GM12878 (cell line): ENCODE results near the gene DNAJB4.

Source experiments
- CREM ChIP-seq: IDR thresholded peaks from 2 replicates; pipeline ENCODE4 v1.6.1; 2014; ENCODE audit warnings: antibody characterized with exemption, low read depth
- ESRRA ChIP-seq: IDR thresholded peaks from 2 replicates; pipeline ENCODE4 v1.6.1; 2012; ENCODE audit warnings: mild to moderate bottlenecking, low read length, improper control_type of control experiment
- ETV6 ChIP-seq, 2 experiments: fragments of 450-650 bp in 1 of 2; IDR thresholded peaks in 1 of 2; conservative IDR thresholded peaks in 1 of 2; 2 replicates each; pipeline ENCODE4 v1.6.1; 2014; ENCODE audit warnings: antibody characterized with exemption in 1 of 2, borderline replicate concordance in 1 of 2, low read depth in 1 of 2, mild to moderate bottlenecking in 1 of 2, moderate library complexity in 1 of 2
- FOXM1 ChIP-seq: IDR thresholded peaks from 2 replicates; pipeline ENCODE4 v1.6.1; 2012; ENCODE audit warnings: low read depth, mild to moderate bottlenecking, inconsistent platforms, low read length, moderate library complexity
- IKZF2 ChIP-seq, 2 experiments: fragments of 450-650 bp; IDR thresholded peaks; 2 replicates each; pipeline ENCODE4 v1.6.1; 2017; ENCODE audit warnings: mild to moderate bottlenecking in 2 of 2, moderate library complexity in 2 of 2
- RB1 ChIP-seq: fragments of 450-650 bp; formaldehyde crosslinking; IDR thresholded peaks from 2 replicates; pipeline ENCODE4 v1.6.1; 2017; ENCODE audit warnings: mild to moderate bottlenecking, borderline replicate concordance
- SIN3A ChIP-seq: IDR thresholded peaks from 2 replicates; pipeline ENCODE4 v1.6.1; 2012; ENCODE audit warnings: low read depth, low read length, improper control_type of control experiment
- STAT1 ChIP-seq: fragments of 450-650 bp; conservative IDR thresholded peaks from 2 replicates; pipeline ENCODE4 v1.6.1; 2014; ENCODE audit warnings: antibody characterized with exemption, mild to moderate bottlenecking
- SUPT20H ChIP-seq: IDR thresholded peaks from 2 replicates; pipeline ENCODE4 v1.6.1; 2011; ENCODE audit warnings: low read depth, mild to moderate bottlenecking, low read length, moderate library complexity, borderline replicate concordance; ENCODE audit not compliant: control insufficient read depth
- YY1 ChIP-seq: IDR thresholded peaks from 2 replicates; pipeline ENCODE4 v1.6.1; 2011; ENCODE audit warnings: low read depth, mild to moderate bottlenecking, low read length
- ZNF24 ChIP-seq: fragments of 450-650 bp; IDR thresholded peaks from 2 replicates; pipeline ENCODE4 v1.6.1; 2017; ENCODE audit warnings: antibody characterized with exemption, mild to moderate bottlenecking
- TF ChIP-seq, protein P1 (sequence below): IDR thresholded peaks from 2 replicates; pipeline ENCODE4 v1.6.1; 2012; ENCODE audit warnings: low read depth, low read length, improper control_type of control experiment
- TF ChIP-seq, protein P2 (sequence below), 3 experiments: IDR thresholded peaks in 2 of 3; conservative IDR thresholded peaks in 1 of 3; 2 replicates each; pipeline ENCODE4 v1.5.1; 2011; ENCODE audit warnings: low read depth in 3 of 3, low read length in 3 of 3, mild to moderate bottlenecking in 3 of 3, control low read depth in 2 of 3, moderate library complexity in 2 of 3, inconsistent platforms in 1 of 3, mixed read lengths in 1 of 3; ENCODE audit not compliant: control insufficient read depth in 2 of 3, insufficient read depth in 1 of 3; ENCODE audit errors: extremely low read depth in 1 of 3
- TF ChIP-seq, protein P3 (sequence below): fragments of 450-650 bp; IDR thresholded peaks from 2 replicates; pipeline ENCODE4 v1.6.1; 2017; ENCODE audit warnings: mild to moderate bottlenecking

DNA sequence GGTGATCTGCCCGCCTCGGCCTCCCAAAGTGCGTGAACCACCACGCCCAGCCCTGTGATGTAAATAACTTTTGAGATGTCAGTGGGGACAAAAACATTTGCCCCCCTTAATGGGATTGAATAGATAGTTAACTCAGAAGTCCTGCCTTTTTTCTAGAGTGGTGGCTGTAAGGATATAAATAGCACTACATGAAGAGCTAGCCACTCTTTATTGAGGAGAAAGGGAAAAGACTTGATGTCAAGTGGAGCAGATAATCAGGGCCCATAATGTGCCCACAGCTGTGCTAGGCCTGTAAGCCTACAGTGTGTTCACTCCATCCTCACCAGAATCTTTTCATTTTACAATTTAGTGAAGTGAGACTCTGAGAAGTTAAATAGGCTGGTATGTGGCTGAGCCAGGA, 44.7 kb downstream of the DNAJB4 start:
- TF ChIP-seq, protein P1, sequence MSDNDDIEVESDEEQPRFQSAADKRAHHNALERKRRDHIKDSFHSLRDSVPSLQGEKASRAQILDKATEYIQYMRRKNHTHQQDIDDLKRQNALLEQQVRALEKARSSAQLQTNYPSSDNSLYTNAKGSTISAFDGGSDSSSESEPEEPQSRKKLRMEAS, result no peak
- TF ChIP-seq IKZF2 (IDR thresholded peaks at IDR 0.05) (no peak), FOXM1 (no peak), STAT1 (no peak), ETV6 (conservative IDR thresholded peaks at IDR 0.05 in 1 of 2, IDR thresholded peaks at IDR 0.05 in 1 of 2; ENCODE audit: borderline replicate concordance in 1 of 2, low read depth in 1 of 2) (no peak), YY1 (no peak), SIN3A (no peak), RB1 (no peak), ZNF24 (no peak), CREM (no peak), ESRRA (no peak), SUPT20H (no peak)
- TF ChIP-seq, protein P2, sequence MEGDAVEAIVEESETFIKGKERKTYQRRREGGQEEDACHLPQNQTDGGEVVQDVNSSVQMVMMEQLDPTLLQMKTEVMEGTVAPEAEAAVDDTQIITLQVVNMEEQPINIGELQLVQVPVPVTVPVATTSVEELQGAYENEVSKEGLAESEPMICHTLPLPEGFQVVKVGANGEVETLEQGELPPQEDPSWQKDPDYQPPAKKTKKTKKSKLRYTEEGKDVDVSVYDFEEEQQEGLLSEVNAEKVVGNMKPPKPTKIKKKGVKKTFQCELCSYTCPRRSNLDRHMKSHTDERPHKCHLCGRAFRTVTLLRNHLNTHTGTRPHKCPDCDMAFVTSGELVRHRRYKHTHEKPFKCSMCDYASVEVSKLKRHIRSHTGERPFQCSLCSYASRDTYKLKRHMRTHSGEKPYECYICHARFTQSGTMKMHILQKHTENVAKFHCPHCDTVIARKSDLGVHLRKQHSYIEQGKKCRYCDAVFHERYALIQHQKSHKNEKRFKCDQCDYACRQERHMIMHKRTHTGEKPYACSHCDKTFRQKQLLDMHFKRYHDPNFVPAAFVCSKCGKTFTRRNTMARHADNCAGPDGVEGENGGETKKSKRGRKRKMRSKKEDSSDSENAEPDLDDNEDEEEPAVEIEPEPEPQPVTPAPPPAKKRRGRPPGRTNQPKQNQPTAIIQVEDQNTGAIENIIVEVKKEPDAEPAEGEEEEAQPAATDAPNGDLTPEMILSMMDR (IDR thresholded peaks at IDR 0.05 in 2 of 3, conservative IDR thresholded peaks at IDR 0.05 in 1 of 3; ENCODE audit: control insufficient read depth in 2 of 3, extremely low read depth in 1 of 3, insufficient read depth in 1 of 3, low read depth in 3 of 3, low read length in 3 of 3), result no peak
- TF ChIP-seq, protein P3, sequence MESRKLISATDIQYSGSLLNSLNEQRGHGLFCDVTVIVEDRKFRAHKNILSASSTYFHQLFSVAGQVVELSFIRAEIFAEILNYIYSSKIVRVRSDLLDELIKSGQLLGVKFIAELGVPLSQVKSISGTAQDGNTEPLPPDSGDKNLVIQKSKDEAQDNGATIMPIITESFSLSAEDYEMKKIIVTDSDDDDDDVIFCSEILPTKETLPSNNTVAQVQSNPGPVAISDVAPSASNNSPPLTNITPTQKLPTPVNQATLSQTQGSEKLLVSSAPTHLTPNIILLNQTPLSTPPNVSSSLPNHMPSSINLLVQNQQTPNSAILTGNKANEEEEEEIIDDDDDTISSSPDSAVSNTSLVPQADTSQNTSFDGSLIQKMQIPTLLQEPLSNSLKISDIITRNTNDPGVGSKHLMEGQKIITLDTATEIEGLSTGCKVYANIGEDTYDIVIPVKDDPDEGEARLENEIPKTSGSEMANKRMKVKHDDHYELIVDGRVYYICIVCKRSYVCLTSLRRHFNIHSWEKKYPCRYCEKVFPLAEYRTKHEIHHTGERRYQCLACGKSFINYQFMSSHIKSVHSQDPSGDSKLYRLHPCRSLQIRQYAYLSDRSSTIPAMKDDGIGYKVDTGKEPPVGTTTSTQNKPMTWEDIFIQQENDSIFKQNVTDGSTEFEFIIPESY, result no peak
